IPS-18a (cell line): ENCODE data around the gene C16orf90.
"Not testable (repeated sequence)": the region's sequence is repeated elsewhere in the genome, so short reads cannot be mapped to it uniquely, and the experiment has no call there.

Experiments used
- H3K27ac ChIP-seq: one replicate; pipeline ENCODE4 v1.5.1; 2013; ENCODE audit warnings: low read length
- H3K27me3 ChIP-seq: one replicate; pipeline ENCODE4 v1.6.1; 2013; ENCODE audit warnings: mild to moderate bottlenecking, low read length; ENCODE audit not compliant: control insufficient read depth, insufficient read depth
- H3K36me3 ChIP-seq: one replicate; pipeline ENCODE4 v1.6.1; 2013; ENCODE audit warnings: low read depth, low read length; ENCODE audit not compliant: control insufficient read depth
- H3K4me1 ChIP-seq: one replicate; pipeline ENCODE4 v1.6.1; 2013; ENCODE audit warnings: low read depth, low read length; ENCODE audit not compliant: control insufficient read depth
- H3K4me3 ChIP-seq: one replicate; pipeline ENCODE4 v1.5.1; 2013; ENCODE audit warnings: low read length
- H3K9ac ChIP-seq: one replicate; pipeline ENCODE4 v1.6.1; 2013; ENCODE audit warnings: mild to moderate bottlenecking, low read length, moderate library complexity
- H3K9me3 ChIP-seq: one replicate; pipeline ENCODE4 v1.6.1; 2013; ENCODE audit warnings: low read depth, low read length; ENCODE audit not compliant: control insufficient read depth

C16orf90 gene

GRCh38 chr16:3481696-3482658, 13.3 kb downstream of the C16orf90 start:
- Histone ChIP-seq H3K4me3 (no peak overlapping the region), H3K4me1 (peaks cover 4% of the 10 kb centered on the region), H3K36me3 (peaks cover 38% of the 10 kb centered on the region), H3K27me3 (no peaks in the 10 kb centered on the region), H3K9ac (no peak overlapping the region), H3K9me3 (no peaks in the 10 kb centered on the region), H3K27ac (no peak overlapping the region)

DNA sequence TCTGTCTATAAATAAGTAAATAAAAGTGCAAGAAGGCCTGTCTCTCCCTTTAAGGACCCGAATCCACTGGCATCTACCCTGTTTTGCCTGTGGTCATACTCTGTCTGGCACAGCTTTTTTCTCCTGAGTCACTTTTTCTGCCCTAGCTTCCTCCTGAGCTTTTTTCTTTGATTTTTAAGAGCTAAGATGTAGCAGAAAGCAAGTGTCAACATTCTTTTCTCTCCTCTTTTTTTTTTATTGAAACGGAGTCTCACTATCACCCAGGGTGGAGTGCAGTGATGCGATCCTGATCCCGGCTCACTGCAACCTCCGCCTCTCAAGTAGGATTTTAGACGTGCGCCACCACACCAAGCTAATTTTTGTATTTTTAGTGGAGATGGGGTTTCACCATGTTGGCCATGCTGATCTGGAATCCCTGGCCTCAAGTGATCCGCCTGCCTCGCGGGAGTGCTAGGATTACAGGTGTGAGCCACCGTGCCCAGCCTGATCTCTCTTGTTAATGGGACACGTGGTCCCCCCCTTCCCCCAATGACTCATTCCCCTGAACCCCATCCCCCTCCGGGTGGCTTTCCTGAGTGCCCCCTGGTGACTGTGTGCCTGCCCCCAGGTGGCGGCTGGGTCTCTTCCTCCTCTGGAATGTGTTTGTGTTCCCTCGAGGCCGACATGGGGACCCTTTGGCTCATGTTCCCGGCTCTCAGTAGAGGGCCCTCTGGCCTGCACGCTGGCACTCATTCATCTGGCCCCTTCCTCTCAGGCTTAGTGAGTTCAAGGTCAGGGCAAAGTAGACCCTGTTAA, 14.2 kb downstream of the C16orf90 start:
- H3K9me3 ChIP-seq: no peaks in the 10 kb centered on the region
- no peak overlapping the region for H3K27ac ChIP-seq
- H3K36me3 ChIP-seq: peaks cover 37% of the 10 kb centered on the region
- no peak overlapping the region for H3K9ac ChIP-seq
- H3K27me3 ChIP-seq: no peaks in the 10 kb centered on the region
- no peak overlapping the region for H3K4me3 ChIP-seq
- H3K4me1 ChIP-seq: peaks cover 4% of the 10 kb centered on the region

DNA sequence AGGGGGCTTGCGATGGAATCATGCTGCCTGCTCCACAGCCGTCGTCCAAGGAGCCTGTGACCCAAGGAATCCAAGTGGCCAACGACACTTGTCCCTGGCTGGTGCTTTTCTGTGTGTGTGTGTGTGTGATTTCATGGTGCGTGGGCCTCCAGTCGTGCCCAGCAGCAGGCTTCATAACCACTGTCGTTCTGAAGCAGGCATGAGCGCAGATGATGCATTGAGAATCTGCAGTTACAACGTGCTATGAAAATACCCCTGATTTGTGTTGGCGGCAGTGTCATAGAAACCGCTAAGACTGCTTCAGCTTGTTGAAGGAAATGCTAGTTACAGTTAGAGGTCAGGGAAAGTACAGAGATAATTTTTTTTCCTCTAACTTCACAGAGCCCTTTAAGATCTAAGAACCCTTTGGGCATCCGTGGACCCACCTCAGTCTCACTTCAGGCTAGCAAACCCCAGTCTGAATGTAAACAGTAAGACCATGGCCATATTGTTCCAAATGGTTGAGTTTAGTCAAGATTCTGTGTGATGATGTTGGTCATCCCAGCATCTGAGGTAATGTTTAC, 15.6 kb downstream of the C16orf90 start:
- Histone ChIP-seq H3K36me3 (peaks cover 31% of the 10 kb centered on the region), H3K27me3 (no peaks in the 10 kb centered on the region), H3K27ac (no peak overlapping the region), H3K4me1 (peaks cover 4% of the 10 kb centered on the region), H3K9ac (no peak overlapping the region), H3K4me3 (no peak overlapping the region), H3K9me3 (no peaks in the 10 kb centered on the region)

DNA sequence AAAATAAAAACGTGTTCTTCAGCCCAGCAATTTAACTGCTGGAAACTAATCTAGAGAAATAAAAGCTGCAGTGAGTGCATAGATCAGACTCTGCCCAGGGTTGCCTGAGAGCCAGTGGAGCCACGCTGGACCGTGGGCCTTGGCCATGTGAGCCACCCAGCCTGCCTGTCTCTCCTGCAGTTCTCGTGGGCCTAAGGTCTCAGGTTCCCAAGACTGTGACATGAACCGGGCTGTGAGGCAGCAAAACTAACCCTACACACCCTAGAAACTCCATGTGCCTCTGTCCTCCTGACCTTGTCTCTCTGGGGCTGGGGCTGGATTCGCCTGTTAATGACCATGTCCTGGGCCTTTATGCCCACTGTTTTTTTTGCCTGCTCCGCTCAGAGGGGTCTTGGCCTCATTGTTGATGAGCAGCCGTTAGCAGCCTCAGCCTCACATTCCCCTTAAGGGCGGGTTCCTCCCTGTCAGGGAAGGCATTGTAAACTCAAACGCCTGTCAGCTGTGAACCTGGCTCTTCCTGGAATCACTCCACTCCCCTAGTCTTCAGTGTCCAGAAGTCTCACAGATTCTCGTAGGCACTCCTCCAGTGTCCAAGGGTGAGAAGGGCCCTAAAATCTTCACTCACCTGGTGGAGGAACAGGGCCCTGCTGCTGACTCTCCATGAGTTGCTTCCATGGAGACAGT, 16.9 kb downstream of the C16orf90 start:
- Histone ChIP-seq H3K4me1 (peaks cover 4% of the 10 kb centered on the region), H3K4me3 (no peak overlapping the region), H3K27ac (no peak overlapping the region), H3K27me3 (no peaks in the 10 kb centered on the region), H3K36me3 (peaks cover 18% of the 10 kb centered on the region), H3K9ac (no peak overlapping the region), H3K9me3 (no peaks in the 10 kb centered on the region)

GRCh38 chr16:3476409-3476808, 18.9 kb downstream of the C16orf90 start:
- H3K9me3 ChIP-seq: no peaks in the 10 kb centered on the region
- no peaks in the 10 kb centered on the region for H3K27me3 ChIP-seq
- H3K4me3 ChIP-seq: no peak overlapping the region
- no peak overlapping the region for H3K27ac ChIP-seq
- H3K4me1 ChIP-seq: peaks cover 4% of the 10 kb centered on the region
- peaks cover 8% of the 10 kb centered on the region for H3K36me3 ChIP-seq
- no peak overlapping the region for H3K9ac ChIP-seq

DNA sequence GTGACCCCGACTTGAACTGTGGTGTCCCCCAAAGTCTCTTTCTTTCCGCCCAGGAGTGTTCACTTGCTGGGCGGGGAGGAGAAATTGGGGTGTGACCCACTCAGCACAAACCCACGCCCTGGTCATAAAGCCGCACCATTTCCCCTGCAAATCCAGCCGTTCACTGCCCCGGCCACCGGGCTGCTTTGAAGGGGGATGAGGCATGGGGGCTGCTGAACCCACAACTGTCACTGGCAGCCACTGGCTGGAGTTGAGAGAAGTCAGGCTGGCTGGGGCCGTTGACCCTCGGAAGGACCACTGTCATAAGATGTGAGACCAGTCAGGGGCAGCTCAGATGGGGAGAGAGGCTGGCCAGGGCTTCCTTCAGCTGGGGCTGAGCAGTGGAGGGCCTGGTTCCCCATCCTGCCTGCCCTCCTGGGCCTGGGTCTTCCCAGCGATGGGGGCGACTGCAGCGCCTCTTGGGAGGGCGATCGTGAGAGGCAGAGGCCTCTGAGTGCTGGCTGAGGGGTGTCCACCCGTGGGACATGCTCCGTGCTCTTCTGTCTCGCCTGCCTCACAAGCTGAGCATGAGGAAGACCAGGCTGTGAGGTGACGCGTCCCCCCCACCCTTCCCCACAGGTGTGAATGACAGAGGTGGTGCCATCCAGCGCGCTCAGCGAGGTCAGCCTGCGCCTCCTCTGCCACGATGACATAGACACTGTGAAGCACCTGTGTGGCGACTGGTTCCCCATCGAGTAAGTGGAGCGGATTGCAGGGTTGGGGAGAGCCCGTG, 19.5 kb downstream of the C16orf90 start:
- H3K27ac ChIP-seq: no peak overlapping the region
- no peak overlapping the region for H3K4me3 ChIP-seq
- no peaks in the 10 kb centered on the region for H3K4me1 ChIP-seq
- H3K36me3 ChIP-seq: peaks cover 4% of the 10 kb centered on the region
- H3K27me3 ChIP-seq: no peaks in the 10 kb centered on the region
- H3K9me3 ChIP-seq: no peaks in the 10 kb centered on the region
- no peak overlapping the region for H3K9ac ChIP-seq

DNA sequence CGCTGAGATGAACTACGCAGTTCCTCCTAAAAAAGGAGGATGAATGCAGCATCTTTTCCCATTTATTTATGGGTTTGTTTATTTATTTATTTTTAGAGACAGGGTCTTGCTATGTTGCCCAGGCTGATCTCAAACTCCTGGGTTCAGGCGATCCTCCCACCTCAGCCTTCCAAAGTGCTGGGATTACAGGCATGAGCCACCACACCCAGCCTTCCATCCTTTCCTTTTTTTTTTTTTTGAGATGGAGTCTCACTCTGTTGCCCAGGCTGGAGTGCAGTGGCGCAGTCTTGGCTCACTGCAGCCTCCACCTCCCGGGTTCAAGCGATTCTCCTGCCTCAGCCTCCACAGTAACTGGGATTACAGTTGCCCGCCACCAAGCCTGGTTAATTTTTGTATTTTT, 20.4 kb downstream of the C16orf90 start:
- H3K27me3 ChIP-seq, H3K36me3 ChIP-seq, H3K9me3 ChIP-seq, H3K4me3 ChIP-seq, H3K4me1 ChIP-seq, H3K27ac ChIP-seq, H3K9ac ChIP-seq: not testable (repeated sequence)

GRCh38 chr16:3474136-3474779, 21.0 kb downstream of the C16orf90 start:
- no peaks in the 10 kb centered on the region for H3K27me3 ChIP-seq
- no peak overlapping the region for H3K9ac ChIP-seq
- no peak overlapping the region for H3K4me3 ChIP-seq
- no peak overlapping the region for H3K27ac ChIP-seq
- no peaks in the 10 kb centered on the region for H3K4me1 ChIP-seq
- no peaks in the 10 kb centered on the region for H3K9me3 ChIP-seq
- H3K36me3 ChIP-seq: peaks cover 2% of the 10 kb centered on the region

GRCh38 chr16:3473596-3473943, 21.7 kb downstream of the C16orf90 start:
- H3K9me3 ChIP-seq, H3K27me3 ChIP-seq, H3K4me1 ChIP-seq, H3K9ac ChIP-seq, H3K27ac ChIP-seq, H3K36me3 ChIP-seq, H3K4me3 ChIP-seq: not testable (repeated sequence)

GRCh38 chr16:3472878-3473595, 22.3 kb downstream of the C16orf90 start:
- H3K4me1 ChIP-seq: peaks cover 4% of the 10 kb centered on the region
- no peak overlapping the region for H3K9ac ChIP-seq
- no peaks in the 10 kb centered on the region for H3K9me3 ChIP-seq
- no peak overlapping the region for H3K27ac ChIP-seq
- H3K4me3 ChIP-seq: no peak overlapping the region
- H3K27me3 ChIP-seq: no peaks in the 10 kb centered on the region
- no peaks in the 10 kb centered on the region for H3K36me3 ChIP-seq
